K562 (cell line): ENCODE measurements around the gene ITPKB. TPM values are rescaled to one million over a fixed set of nuclear protein-coding genes. Genes with fewer than 3 reads are reported as not detected.

Experiments used
- ATAC-seq: fragments of 200-7000 bp; cut with Tn5 transposase; 3 replicates; pipeline ENCODE4 v1.9.1; 2020; ENCODE audit warnings: moderate library complexity
- BruUV-seq: library from RNA; stranded (reverse); fragments of 400-500 nt; replicated peaks from 2 replicates; lab custom pipeline; 2021; lab: Mats Ljungman, UMichigan
- CTCF ChIA-PET: fragments of 300-600 bp; formaldehyde crosslinking; extraction: SDS; loops from one replicate; lab custom pipeline; 2021; ENCODE audit warnings: low intra/inter-chr PET ratio; lab: Yijun Ruan, JAX
- POLR2A ChIA-PET: fragments of 300-600, 350-650 bp; sonication (Branson Sonifier 250); formaldehyde crosslinking; extraction: SDS; loops from one replicate; lab custom pipeline; 2021; ENCODE audit warnings: antibody characterized with exemption, inconsistent platforms; lab: Yijun Ruan, JAX
- DNase-seq, 4 experiments: peaks; one replicate each; pipeline versions ENCODE4 v3.0.0 to v3.0.0-alpha.2; 2011 to 2018; ENCODE audit warnings: low spot score in 3 of 4, mixed read lengths in 3 of 4; ENCODE audit errors: extremely low read depth in 1 of 4
- FAIRE-seq: peaks from 2 replicates; lab custom pipeline; 2011; peaks lifted over from hg19 to GRCh38; lab: Jason Lieb, UNC
- H2AFZ ChIP-seq: 2 replicates; pipeline ENCODE4 v1.6.0; 2011; ENCODE audit warnings: low read depth, low read length, control low read depth, inconsistent platforms
- H3K27ac ChIP-seq: fragments of 200-600 bp; 3 replicates; pipeline ENCODE4 v1.8.0; 2011; ENCODE audit warnings: low read depth, mild to moderate bottlenecking, control low read depth, inconsistent platforms, low read length, moderate library complexity, mixed read lengths; ENCODE audit errors: extremely low read depth
- H3K27me3 ChIP-seq, 2 experiments: fragments of 300-600 bp in 1 of 2; 2 replicates in 1 of 2; 3 replicates in 1 of 2; pipeline versions ENCODE4 v1.6.0 to v1.8.0; 2011; ENCODE audit warnings: inconsistent platforms in 2 of 2, low read length in 2 of 2, mild to moderate bottlenecking in 1 of 2, mixed read lengths in 1 of 2, moderate library complexity in 1 of 2; ENCODE audit not compliant: control insufficient read depth in 2 of 2, insufficient read depth in 2 of 2
- H3K36me3 ChIP-seq: fragments of 300-600 bp; 3 replicates; pipeline ENCODE4 v1.8.0; 2011; ENCODE audit warnings: mild to moderate bottlenecking, low read length, inconsistent platforms; ENCODE audit not compliant: control insufficient read depth, insufficient read depth
- H3K4me1 ChIP-seq, 2 experiments: fragments of 200-600 bp in 1 of 2; replicated peaks in 1 of 2; 2 replicates in 1 of 2; 3 replicates in 1 of 2; pipeline versions ENCODE4 v1.5.1 to v1.8.0; 2011; ENCODE audit warnings: inconsistent platforms in 2 of 2, low read length in 2 of 2, mild to moderate bottlenecking in 1 of 2, mixed read lengths in 1 of 2, moderate library complexity in 1 of 2; ENCODE audit not compliant: control insufficient read depth in 2 of 2, insufficient read depth in 2 of 2
- H3K4me2 ChIP-seq: 2 replicates; pipeline ENCODE4 v1.6.1; 2011; ENCODE audit warnings: low read length, control low read depth, inconsistent platforms, mixed read lengths; ENCODE audit not compliant: insufficient read depth
- H3K4me3 ChIP-seq: fragments of 200-600 bp; sonication (generic), shearing (Covaris generic); 2 replicates; pipeline ENCODE4 v1.5.1; 2016; ENCODE audit warnings: control low read depth, inconsistent platforms
- H3K79me2 ChIP-seq: fragments of 200-600 bp; 3 replicates; pipeline ENCODE4 v1.8.0; 2011; ENCODE audit warnings: low read length, inconsistent platforms; ENCODE audit not compliant: control insufficient read depth, insufficient read depth
- H3K9ac ChIP-seq, 2 experiments: 2 replicates each; pipeline versions ENCODE4 v1.6.0 to v1.6.1; 2011; ENCODE audit warnings: low read depth in 2 of 2, low read length in 2 of 2, control low read depth in 1 of 2, inconsistent platforms in 1 of 2, mild to moderate bottlenecking in 1 of 2, mixed read lengths in 1 of 2; ENCODE audit not compliant: insufficient read depth in 1 of 2
- H3K9me1 ChIP-seq: one replicate; pipeline ENCODE4 v1.6.0; 2011; ENCODE audit warnings: inconsistent platforms, mild to moderate bottlenecking, low read length, moderate library complexity; ENCODE audit not compliant: control insufficient read depth, insufficient read depth
- H3K9me3 ChIP-seq: replicated peaks from 2 replicates; pipeline ENCODE4 v1.5.1; 2011; ENCODE audit warnings: low read depth, low read length, inconsistent platforms; ENCODE audit not compliant: control insufficient read depth, insufficient read depth
- H4K20me1 ChIP-seq: replicated peaks from 2 replicates; pipeline ENCODE4 v1.6.1; 2011; ENCODE audit warnings: low read length, inconsistent platforms, mixed read lengths; ENCODE audit not compliant: control insufficient read depth, insufficient read depth
- DLX4 ChIP-seq: fragments of 250-450 bp; sonication (Bioruptor Pico); IDR thresholded peaks from 2 replicates; pipeline ENCODE4 v1.6.1; 2021; ENCODE audit warnings: mild to moderate bottlenecking
- NFATC3 ChIP-seq: fragments of 450-650 bp; IDR thresholded peaks from 2 replicates; pipeline ENCODE4 v1.6.1; 2017; ENCODE audit warnings: mild to moderate bottlenecking
- NUFIP1 ChIP-seq: fragments of 450-650 bp; IDR thresholded peaks from 2 replicates; pipeline ENCODE4 v1.6.1; 2018; ENCODE audit not compliant: partially characterized antibody
- RB1 ChIP-seq: fragments of 450-650 bp; IDR thresholded peaks from 2 replicates; pipeline ENCODE4 v1.6.1; 2017; ENCODE audit warnings: low read depth, mild to moderate bottlenecking
- RFX1 ChIP-seq: fragments of 450-650 bp; IDR thresholded peaks from 2 replicates; pipeline ENCODE4 v1.6.1; 2016; ENCODE audit warnings: mild to moderate bottlenecking, moderate library complexity
- SMARCB1 ChIP-seq: IDR thresholded peaks from 2 replicates; pipeline ENCODE4 v1.6.1; 2011; ENCODE audit warnings: improper control_type of control experiment, low read depth; ENCODE audit not compliant: insufficient read length
- TAF15 ChIP-seq: fragments of 200-400 bp; formaldehyde crosslinking; IDR thresholded peaks from 2 replicates; pipeline ENCODE4 v1.6.1; 2017; ENCODE audit warnings: mild to moderate bottlenecking, low read depth, low read length, moderate library complexity
- TRIM28 ChIP-seq: fragments of 450-650 bp; IDR thresholded peaks from 2 replicates; pipeline ENCODE4 v1.6.1; 2017
- ZNF277 ChIP-seq: fragments of 250-450 bp; sonication (Bioruptor Pico); IDR thresholded peaks from 2 replicates; pipeline ENCODE4 v1.8.0; 2022; ENCODE audit warnings: inconsistent platforms, mild to moderate bottlenecking, moderate library complexity, borderline replicate concordance
- ZNF696 ChIP-seq: fragments of 250-450 bp; sonication (Bioruptor Pico); conservative IDR thresholded peaks from 2 replicates; pipeline ENCODE4 v1.4.0; 2020; ENCODE audit warnings: mild to moderate bottlenecking, moderate library complexity
- WGBS: fragments of 100-300 bp; shearing (Covaris generic); methylation state at CpG from one replicate; pipeline ENCODE4 v1.1.6; 2016; ENCODE audit warnings: low coverage, mixed read lengths; ENCODE audit not compliant: insufficient coverage; ENCODE audit errors: missing lambda C conversion rate; 5-methylcytosine and 5-hydroxymethylcytosine counted together
- in situ Hi-C: fragments of 300-500 bp; cut with MboI; formaldehyde crosslinking; loops from 4 replicates; pipeline ENCODE4 v1.15.0; 2018; ENCODE audit warnings: inconsistent platforms, mixed read lengths
- intact Hi-C: fragments of 100-400 bp; cut with micrococcal nuclease; formaldehyde crosslinking; loops from 2 replicates; pipeline ENCODE4 v1.14.2; 2022
- polyA plus RNA-seq, 8 experiments: library from polyadenylated mRNA; depleted of rRNA in 4 of 8; stranded (reverse) in 5 of 8; unstranded in 3 of 8; fragments of >200 nt; fragmentation: Nextera tagmentation in 2 of 8; fragmentation: Illumina TruSeq in 1 of 8; extraction: Ambion mirVana in 2 of 8; extraction: Trizol in 1 of 8; gene quantifications; 2 replicates each; pipeline versions ENCODE4 v1.2.1 to v1.2.3, GENCODE V29; 2011 to 2014; ENCODE audit warnings: inconsistent platforms in 1 of 8, missing spikeins in 1 of 8
- total RNA-seq, 7 experiments: library from RNA; depleted of rRNA in 6 of 7; stranded (reverse); fragments of >200 nt in 6 of 7; fragmentation: Illumina TruSeq in 2 of 7; extraction: Trizol in 2 of 7; gene quantifications; 2 replicates each; pipeline versions ENCODE4 v1.2.1 to v1.2.3, GENCODE V29; 2011 to 2021; ENCODE audit warnings: low replicate concordance in 1 of 7

ITPKB gene
- total and polyA plus RNA-seq, 9 of the 15 experiments (the other 6 are each of a cell fraction or from before 2014, with no cell fraction given), result 0.01 to 0.22 TPM; not detected in 7

- WGBS, result 1% methylated on average over 18 of the region's 18 CpGs
- H3K36me3 ChIP-seq, result no peaks in the 10 kb centered on the region
- no peaks in the 10 kb centered on the region for H3K79me2 ChIP-seq
- no peak overlapping the region for H3K4me3 ChIP-seq
- no peak overlapping the region for H3K9ac ChIP-seq
- H4K20me1 ChIP-seq, result 0 out of 2 replicates have a peak, but pooled peaks cover 7% of the 10 kb centered on the region
- H3K4me1 ChIP-seq, result peaks cover 0 to 5% of the 10 kb centered on the region in 2 experiments; a peak in 1 of 5 replicates
- H3K27me3 ChIP-seq, result peaks cover 5 to 64% of the 10 kb centered on the region in 2 experiments; a peak in 4 of 5 replicates
- H3K9me1 ChIP-seq, result no peaks in the 10 kb centered on the region
- H3K4me2 ChIP-seq, result no peak overlapping the region
- FAIRE-seq, result no peak
- no peak overlapping the region for H2AFZ ChIP-seq
- no peak for TF ChIP-seq TAF15
- no peak for TF ChIP-seq ZNF277 (CRISPR knock-in tag)
- TF ChIP-seq TRIM28, result no peak
- TF ChIP-seq DLX4 (CRISPR knock-in tag), result no peak
- no peak for TF ChIP-seq RB1
- TF ChIP-seq SMARCB1, result no peak
- TF ChIP-seq RFX1, result no peak
- TF ChIP-seq NUFIP1, result no peak
- TF ChIP-seq ZNF696 (CRISPR knock-in tag), result no peak
- no peak for TF ChIP-seq NFATC3
- DNase-seq, result no peak
- no TSS peak for BruUV-seq
- in situ Hi-C loops, result no loop called here
- CTCF ChIA-PET, result no interaction called here
- H3K9me3 ChIP-seq, result peaks cover 2% of the 10 kb centered on the region; the same call in 1 of the 2 replicates
- intact Hi-C loops, result no loop called here
- no peak for ATAC-seq
- no peak overlapping the region for H3K27ac ChIP-seq
- POLR2A ChIA-PET, result interaction anchor here (0.7 to 1.0 kb wide), 2 partner anchors 9 to 95 kb away, joined by 3 read pairs; no protein-coding TSS in a partner anchor
Observed at GRCh38 chr1:226629210-226629895, 109.7 kb downstream of the ITPKB start.
